H1 (cell line): ENCODE measurements around the gene CRACDL. TPM values are rescaled to one million over a fixed set of nuclear protein-coding genes. Genes with fewer than 3 reads are reported as not detected.

Experiments used
- CTCF ChIA-PET: fragments of 300-600 bp; sonication (Branson Sonifier 250); formaldehyde crosslinking; loops from one replicate; lab custom pipeline; 2021; ENCODE audit not compliant: partially characterized antibody; lab: Charles Lee
- POLR2A ChIA-PET: fragments of 300-600 bp; sonication (Branson Sonifier 250); formaldehyde crosslinking; loops from one replicate; lab custom pipeline; 2021; ENCODE audit warnings: inconsistent platforms; ENCODE audit not compliant: partially characterized antibody; lab: Charles Lee
- DNase-seq, 2 experiments: peaks; one replicate each; pipeline versions ENCODE4 v3.0.0 to v3.0.0-alpha.2; 2010 to 2022; ENCODE audit warnings: low spot score in 2 of 2, low read depth in 1 of 2, mixed read lengths in 1 of 2
- FAIRE-seq: peaks from 2 replicates; lab custom pipeline; 2011; peaks lifted over from hg19 to GRCh38; lab: Jason Lieb, UNC
- H2AFZ ChIP-seq: 2 replicates; pipeline ENCODE4 v1.8.1; 2012; ENCODE audit warnings: low read length, inconsistent platforms
- H2AK5ac ChIP-seq: 2 replicates; pipeline ENCODE4 v1.6.1; 2013; ENCODE audit warnings: low read depth, low read length
- H2BK120ac ChIP-seq: replicated peaks from 2 replicates; pipeline ENCODE3; 2013; ENCODE audit warnings: low read depth, low read length, inconsistent platforms
- H2BK12ac ChIP-seq: 2 replicates; pipeline ENCODE4 v1.6.1; 2013; ENCODE audit warnings: low read depth, low read length
- H2BK15ac ChIP-seq: 2 replicates; pipeline ENCODE4 v1.6.1; 2013; ENCODE audit warnings: low read length
- H2BK20ac ChIP-seq: 2 replicates; pipeline ENCODE4 v1.6.1; 2013; ENCODE audit warnings: low read length
- H2BK5ac ChIP-seq: 2 replicates; pipeline ENCODE4 v1.6.1; 2013; ENCODE audit warnings: low read depth, low read length
- H3K14ac ChIP-seq: 2 replicates; pipeline ENCODE4 v1.6.1; 2013; ENCODE audit warnings: inconsistent platforms; ENCODE audit not compliant: insufficient read length
- H3K18ac ChIP-seq: 2 replicates; pipeline ENCODE4 v1.6.1; 2013; ENCODE audit warnings: low read length; ENCODE audit errors: extremely low read depth
- H3K23ac ChIP-seq: 2 replicates; pipeline ENCODE4 v1.6.1; 2013; ENCODE audit warnings: inconsistent platforms; ENCODE audit not compliant: insufficient read length
- H3K23me2 ChIP-seq: 2 replicates; pipeline ENCODE4 v1.6.1; 2013; ENCODE audit warnings: low read depth, low read length
- H3K27ac ChIP-seq: 2 replicates; pipeline ENCODE4 v1.6.1; 2011; ENCODE audit warnings: low read depth, low read length, inconsistent platforms
- H3K27me3 ChIP-seq, 4 experiments: replicated peaks in 1 of 4; 1 replicate in 1 of 4; 2 replicates in 3 of 4; pipeline versions ENCODE4 v1.6.1 to v1.8.1; 2011 to 2013; ENCODE audit warnings: low read length in 3 of 4, mild to moderate bottlenecking in 3 of 4, inconsistent platforms in 2 of 4, mixed read lengths in 2 of 4, moderate library complexity in 1 of 4; ENCODE audit not compliant: control insufficient read depth in 3 of 4, insufficient read depth in 3 of 4; ENCODE audit errors: extremely low read depth in 1 of 4
- H3K36me3 ChIP-seq, 4 experiments: 2 replicates each; pipeline versions ENCODE4 v1.6.1 to v1.8.1; 2011 to 2013; ENCODE audit warnings: mild to moderate bottlenecking in 4 of 4, low read length in 3 of 4, moderate library complexity in 2 of 4, control low read depth in 1 of 4, inconsistent platforms in 1 of 4; ENCODE audit not compliant: insufficient read depth in 4 of 4, control insufficient read depth in 2 of 4
- H3K4ac ChIP-seq: replicated peaks from 2 replicates; pipeline ENCODE3; 2013; ENCODE audit warnings: low read length, low read depth, mixed read lengths, inconsistent platforms; ENCODE audit not compliant: insufficient read length
- H3K4me1 ChIP-seq, 4 experiments: replicated peaks in 1 of 4; 1 replicate in 1 of 4; 2 replicates in 3 of 4; pipeline versions ENCODE4 v1.6.1 to v1.8.1; 2011 to 2013; ENCODE audit warnings: low read length in 3 of 4, inconsistent platforms in 2 of 4, mixed read lengths in 1 of 4; ENCODE audit not compliant: insufficient read depth in 4 of 4, control insufficient read depth in 3 of 4
- H3K4me2 ChIP-seq, 2 experiments: 2 replicates each; pipeline versions ENCODE4 v1.6.1 to v1.8.1; 2011 to 2013; ENCODE audit warnings: low read depth in 2 of 2, low read length in 2 of 2, control low read depth in 1 of 2, inconsistent platforms in 1 of 2, mild to moderate bottlenecking in 1 of 2; ENCODE audit not compliant: insufficient read depth in 1 of 2
- H3K4me3 ChIP-seq, 4 experiments: fragments of 200-600, 300-600 bp in 1 of 4; sonication (generic), shearing (Covaris generic), sonication (Bioruptor Twin) in 1 of 4; 2 replicates each; pipeline versions ENCODE4 v1.5.1 to v1.8.1; 2011 to 2016; ENCODE audit warnings: low read length in 4 of 4, low read depth in 3 of 4, control low read depth in 2 of 4, inconsistent platforms in 2 of 4, mild to moderate bottlenecking in 2 of 4, mixed read lengths in 1 of 4, moderate library complexity in 1 of 4; ENCODE audit not compliant: insufficient read depth in 2 of 4; ENCODE audit errors: extremely low read depth in 1 of 4
- H3K56ac ChIP-seq: replicated peaks from 2 replicates; pipeline ENCODE3; 2013; ENCODE audit warnings: low read depth, mild to moderate bottlenecking, mixed read lengths, low read length, inconsistent platforms; ENCODE audit not compliant: insufficient read length
- H3K79me1 ChIP-seq: 2 replicates; pipeline ENCODE4 v1.6.1; 2013; ENCODE audit warnings: low read depth, low read length, control low read depth
- H3K79me2 ChIP-seq, 2 experiments: 2 replicates each; pipeline versions ENCODE4 v1.6.1 to v1.8.1; 2012 to 2013; ENCODE audit warnings: low read length in 2 of 2, mild to moderate bottlenecking in 2 of 2, inconsistent platforms in 1 of 2; ENCODE audit not compliant: insufficient read depth in 2 of 2, control insufficient read depth in 1 of 2
- H3K9ac ChIP-seq, 4 experiments: replicated peaks in 1 of 4; 1 replicate in 1 of 4; 2 replicates in 3 of 4; pipeline versions ENCODE4 v1.6.1 to v1.8.1; 2011 to 2013; ENCODE audit warnings: low read depth in 3 of 4, low read length in 3 of 4, control low read depth in 2 of 4, mild to moderate bottlenecking in 2 of 4, moderate library complexity in 2 of 4, inconsistent platforms in 1 of 4; ENCODE audit errors: extremely low read depth in 1 of 4
- H3K9me3 ChIP-seq, 2 experiments: 2 replicates each; pipeline versions ENCODE4 v1.6.1 to v1.8.1; 2012 to 2013; ENCODE audit warnings: mild to moderate bottlenecking in 2 of 2, moderate library complexity in 2 of 2, control low read depth in 1 of 2, inconsistent platforms in 1 of 2, low read depth in 1 of 2, low read length in 1 of 2, mixed read lengths in 1 of 2; ENCODE audit not compliant: insufficient read depth in 2 of 2
- H4K20me1 ChIP-seq, 2 experiments: replicated peaks in 1 of 2; 2 replicates each; pipeline versions ENCODE3 to v1.8.1; 2011 to 2013; ENCODE audit warnings: inconsistent platforms in 2 of 2, low read length in 2 of 2, mild to moderate bottlenecking in 1 of 2; ENCODE audit not compliant: insufficient read depth in 2 of 2, control insufficient read depth in 1 of 2
- H4K5ac ChIP-seq: 2 replicates; pipeline ENCODE4 v1.6.1; 2013; ENCODE audit warnings: low read length, low read depth, mixed read lengths, inconsistent platforms; ENCODE audit not compliant: insufficient read length
- H4K8ac ChIP-seq: 2 replicates; pipeline ENCODE4 v1.8.0; 2013; ENCODE audit warnings: mild to moderate bottlenecking, moderate library complexity, low read length, inconsistent platforms; ENCODE audit not compliant: insufficient read depth; ENCODE audit errors: extremely low read depth
- H4K91ac ChIP-seq: replicated peaks from 2 replicates; pipeline ENCODE3; 2013; ENCODE audit warnings: low read length, mixed read lengths, inconsistent platforms; ENCODE audit not compliant: insufficient read length
- CBX8 ChIP-seq: fragments of 300-800, 300-1000 bp; sonication (generic); IDR thresholded peaks from 2 replicates; pipeline ENCODE4 v1.7.1; 2016; ENCODE audit warnings: low read depth, low read length, borderline replicate concordance
- CHD2 ChIP-seq: IDR thresholded peaks from 2 replicates; pipeline ENCODE4 v1.6.1; 2012; ENCODE audit warnings: low read length, improper control_type of control experiment
- EZH2 ChIP-seq: fragments of 200-600 bp; sonication (generic); IDR thresholded peaks from 2 replicates; pipeline ENCODE4 v1.7.1; 2012; ENCODE audit warnings: low read depth, mild to moderate bottlenecking, moderate library complexity, low read length, inconsistent platforms; ENCODE audit not compliant: severe bottlenecking
- HDAC2 ChIP-seq, 2 experiments: fragments of 300-600 bp in 1 of 2; sonication (generic) in 1 of 2; IDR thresholded peaks; 2 replicates each; pipeline ENCODE4 v1.6.1; 2011 to 2012; ENCODE audit warnings: low read depth in 2 of 2, low read length in 2 of 2, mild to moderate bottlenecking in 2 of 2, moderate library complexity in 2 of 2, borderline replicate concordance in 1 of 2, inconsistent platforms in 1 of 2
- HDAC6 ChIP-seq: IDR thresholded peaks from one replicate; pipeline ENCODE4 v1.7.1; 2012; ENCODE audit warnings: low read depth, mild to moderate bottlenecking, inconsistent platforms, low read length, moderate library complexity
- JUN ChIP-seq: IDR thresholded peaks from 2 replicates; pipeline ENCODE4 v1.6.1; 2011; ENCODE audit warnings: low read depth, mild to moderate bottlenecking, improper control_type of control experiment, low read length
- KDM5A ChIP-seq: fragments of 200-600 bp; IDR thresholded peaks from 2 replicates; pipeline ENCODE4 v1.7.1; 2012; ENCODE audit warnings: mild to moderate bottlenecking, low read length, inconsistent platforms, mixed read lengths
- NANOG ChIP-seq: IDR thresholded peaks from 2 replicates; pipeline ENCODE4 v1.6.1; 2011; ENCODE audit warnings: low read length, low read depth, mild to moderate bottlenecking, inconsistent platforms; ENCODE audit not compliant: insufficient read depth, poor library complexity, severe bottlenecking
- PHF8 ChIP-seq: fragments of 200-600 bp; sonication (generic); conservative IDR thresholded peaks from 2 replicates; pipeline ENCODE4 v1.7.1; 2012; ENCODE audit warnings: low read depth, mild to moderate bottlenecking, inconsistent platforms, low read length, moderate library complexity
- RXRA ChIP-seq: IDR thresholded peaks from 2 replicates; pipeline ENCODE4 v1.6.1; 2011; ENCODE audit warnings: low read depth, mild to moderate bottlenecking, low read length, moderate library complexity; ENCODE audit not compliant: insufficient read depth
- TBP ChIP-seq: IDR thresholded peaks from 2 replicates; pipeline ENCODE4 v1.6.1; 2011; ENCODE audit warnings: low read depth, low read length, improper control_type of control experiment
- TCF12 ChIP-seq: IDR thresholded peaks from 2 replicates; pipeline ENCODE4 v1.6.1; 2011; ENCODE audit warnings: low read depth, mild to moderate bottlenecking, low read length
- WGBS, 2 experiments: shearing (Covaris generic) in 1 of 2; methylation state at CpG; one replicate each; pipeline versions ENCODE4 v1.1.6 to v1.1.7; 2013 to 2015; ENCODE audit warnings: low lambda C conversion rate in 2 of 2, mixed read lengths in 2 of 2, inconsistent platforms in 1 of 2, low coverage in 1 of 2, missing lambda C conversion rate in 1 of 2; ENCODE audit not compliant: insufficient replicate concordance in 2 of 2, insufficient coverage in 1 of 2, insufficient read length in 1 of 2; ENCODE audit errors: extremely low coverage in 1 of 2, missing lambda C conversion rate in 1 of 2; 5-methylcytosine and 5-hydroxymethylcytosine counted together
- polyA plus RNA-seq, 7 experiments: library from polyadenylated mRNA; depleted of rRNA in 3 of 7; stranded (reverse) in 5 of 7; unstranded in 2 of 7; fragments of >200 nt in 5 of 7; fragments of 200-250 nt in 2 of 7; gene quantifications; 1 replicate in 5 of 7; 2 replicates in 1 of 7; 4 replicates in 1 of 7; pipeline versions ENCODE4 v1.2.1 to v1.2.3, GENCODE V29; 2011 to 2013; ENCODE audit warnings: missing spikeins in 2 of 7, mixed read lengths in 2 of 7
- total RNA-seq: library from RNA; stranded (reverse); fragmentation: NEBNext Ultra II Directional; extraction: Animal tissue kit (Norgen Biotek cat#: 25700); gene quantifications from 2 replicates; pipeline ENCODE4 v1.2.1, GENCODE V29; 2021

The CRACDL gene
- total and polyA plus RNA-seq, 2 of the 8 experiments (the other 6 are each of a cell fraction or from before 2014, with no cell fraction given) = 0.07 to 0.38 TPM

- no peak overlapping the region for H2BK20ac ChIP-seq
- no peak overlapping the region for H2BK12ac ChIP-seq
- FAIRE-seq (no peak), DNase-seq (no peak)
- no peak overlapping the region for H2BK15ac ChIP-seq
- POLR2A ChIA-PET = no interaction called here
- H3K14ac ChIP-seq = no peak overlapping the region
- H3K56ac ChIP-seq = no peak overlapping the region
- CTCF ChIA-PET = interaction anchor here (1.0 to 1.7 kb wide), 3 partner anchors 8 to 278 kb away, joined by 3 to 4 read pairs (median 4); no protein-coding TSS in a partner anchor
- no peak overlapping the region for H2AFZ ChIP-seq
- H2BK120ac ChIP-seq = no peak overlapping the region
- H3K18ac ChIP-seq = no peak overlapping the region; the same call in 1 of the 2 replicates
- H3K27ac ChIP-seq = no peak overlapping the region
- H3K4me1 ChIP-seq = peaks cover 0 to 4% (median 0%) of the 10 kb centered on the region in 4 experiments; a peak in 1 of 7 replicates
- H3K4me3 ChIP-seq = no peak overlapping the region
- H4K5ac ChIP-seq = no peak overlapping the region
- no peak overlapping the region for H3K4ac ChIP-seq
- H3K9me3 ChIP-seq = peaks cover 0 to 4% of the 10 kb centered on the region in 2 experiments; a peak in 1 of 4 replicates
- no peak overlapping the region for H3K4me2 ChIP-seq
- WGBS, 2 experiments = 84% methylated on average over 13 of the region's 13 CpGs; no CpG with 5 or more reads in 1 of the 2 experiments
- no peaks in the 10 kb centered on the region for H3K23me2 ChIP-seq
- no peaks in the 10 kb centered on the region for H3K27me3 ChIP-seq
- no peak overlapping the region for H3K23ac ChIP-seq
- no peak overlapping the region for H4K91ac ChIP-seq
- no peaks in the 10 kb centered on the region for H3K79me2 ChIP-seq
- no peaks in the 10 kb centered on the region for H3K79me1 ChIP-seq
- no peak overlapping the region; the same call in 1 of the 2 replicates for H2BK5ac ChIP-seq
- no peak overlapping the region for H3K9ac ChIP-seq
- peak overlapping the region; percentile 80; the same call in 1 of the 2 replicates for H4K8ac ChIP-seq
- H2AK5ac ChIP-seq = no peak overlapping the region
- H4K20me1 ChIP-seq = no peaks in the 10 kb centered on the region
- H3K36me3 ChIP-seq = no peaks in the 10 kb centered on the region
- no peak for TF ChIP-seq HDAC2 (IDR thresholded peaks at IDR 0.05; ENCODE audit: borderline replicate concordance in 1 of 2, low read depth in 2 of 2, low read length in 2 of 2)
- TF ChIP-seq TCF12 = no peak
- no peak for TF ChIP-seq RXRA
- TF ChIP-seq CBX8 = no peak
- no peak for TF ChIP-seq JUN
- no peak for TF ChIP-seq TBP
- TF ChIP-seq NANOG = no peak
- TF ChIP-seq HDAC6 = no peak
- TF ChIP-seq CHD2 = no peak
- TF ChIP-seq KDM5A = no peak
- no peak for TF ChIP-seq PHF8
- no peak for TF ChIP-seq EZH2
These were observed 9.0 kb downstream of the CRACDL start for GRCh38 chr2:98927027-98927426.
